HepG2 (cell line): ENCODE measurements around the gene MYD88. TPM values are rescaled to one million over a fixed set of nuclear protein-coding genes. Genes with fewer than 3 reads are reported as not detected.

ENCODE experiments used
- ATAC-seq: fragments of 200-7000 bp; cut with Tn5 transposase; 3 replicates; pipeline ENCODE4 v1.9.1; 2020; ENCODE audit warnings: mild to moderate bottlenecking, moderate library complexity
- BruUV-seq: library from RNA; stranded (reverse); fragments of 400-500 nt; replicated peaks from 2 replicates; lab custom pipeline; 2021; lab: Mats Ljungman, UMichigan
- CTCF ChIA-PET: fragments of 300-600 bp; formaldehyde crosslinking; extraction: SDS; loops from one replicate; lab custom pipeline; 2021; ENCODE audit warnings: low total read pairs, inconsistent platforms, low intra/inter-chr PET ratio; lab: Yijun Ruan, JAX
- POLR2A ChIA-PET: fragments of 350-600 bp; sonication (Branson Sonifier 250); formaldehyde crosslinking; loops from one replicate; lab custom pipeline; 2020; ENCODE audit warnings: antibody characterized with exemption, inconsistent platforms; lab: Yijun Ruan, JAX
- DNase-seq: peaks from one replicate; pipeline ENCODE4 v3.0.0-alpha.2; 2015; ENCODE audit warnings: low spot score
- FAIRE-seq: peaks from 3 replicates; lab custom pipeline; 2011; peaks lifted over from hg19 to GRCh38; lab: Jason Lieb, UNC
- H2AFZ ChIP-seq: one replicate; pipeline ENCODE4 v1.6.1; 2011; ENCODE audit warnings: low read length, inconsistent platforms
- H3K27ac ChIP-seq: fragments of 300-600 bp; 3 replicates; pipeline ENCODE4 v1.8.0; 2011; ENCODE audit warnings: mixed run types, mild to moderate bottlenecking, mixed read lengths, low read length, inconsistent platforms; ENCODE audit not compliant: insufficient read depth; ENCODE audit errors: extremely low read length
- H3K27me3 ChIP-seq, 2 experiments: fragments of 200-600 bp in 1 of 2; 2 replicates in 1 of 2; 3 replicates in 1 of 2; pipeline versions ENCODE4 v1.6.0 to v1.8.0; 2011; ENCODE audit warnings: low read length in 2 of 2, mild to moderate bottlenecking in 2 of 2, moderate library complexity in 2 of 2, inconsistent platforms in 1 of 2; ENCODE audit not compliant: insufficient read depth in 2 of 2, control insufficient read depth in 1 of 2
- H3K36me3 ChIP-seq, 2 experiments: fragments of 200-600 bp in 1 of 2; replicated peaks in 1 of 2; 2 replicates in 1 of 2; 3 replicates in 1 of 2; pipeline versions ENCODE4 v1.5.1 to v1.8.0; 2011; ENCODE audit warnings: low read length in 2 of 2, inconsistent platforms in 1 of 2; ENCODE audit not compliant: insufficient read depth in 2 of 2, control insufficient read depth in 1 of 2
- H3K4me1 ChIP-seq: 2 replicates; pipeline ENCODE4 v1.5.1; 2012; ENCODE audit warnings: low read length, inconsistent platforms; ENCODE audit not compliant: insufficient read depth
- H3K4me2 ChIP-seq: 2 replicates; pipeline ENCODE4 v1.6.0; 2011; ENCODE audit warnings: low read depth, low read length, inconsistent platforms
- H3K4me3 ChIP-seq, 3 experiments: fragments of 200-600 bp in 1 of 3; sonication (generic), shearing (Covaris generic) in 1 of 3; replicated peaks in 1 of 3; 2 replicates each; pipeline ENCODE4 v1.5.1; 2011 to 2016; ENCODE audit warnings: low read length in 3 of 3, inconsistent platforms in 2 of 3, low read depth in 2 of 3, mild to moderate bottlenecking in 2 of 3, control low read depth in 1 of 3, mixed read lengths in 1 of 3; ENCODE audit not compliant: insufficient read depth in 1 of 3
- H3K79me2 ChIP-seq: one replicate; pipeline ENCODE4 v1.6.1; 2011; ENCODE audit warnings: low read length, inconsistent platforms; ENCODE audit not compliant: insufficient read depth
- H3K9ac ChIP-seq: 2 replicates; pipeline ENCODE4 v1.6.0; 2011; ENCODE audit warnings: mild to moderate bottlenecking, low read depth, low read length, inconsistent platforms; ENCODE audit not compliant: insufficient read depth
- H3K9me3 ChIP-seq: 2 replicates; pipeline ENCODE4 v1.5.1; 2012; ENCODE audit warnings: mild to moderate bottlenecking, low read length
- H4K20me1 ChIP-seq: 2 replicates; pipeline ENCODE4 v1.6.0; 2011; ENCODE audit warnings: inconsistent platforms, mild to moderate bottlenecking, low read length, moderate library complexity; ENCODE audit not compliant: insufficient read depth
- AGO2 ChIP-seq: fragments of 200-400 bp; formaldehyde crosslinking; optimal IDR thresholded peaks from 2 replicates; pipeline ENCODE3; 2017; ENCODE audit warnings: mild to moderate bottlenecking, low read depth, low read length, moderate library complexity
- HNF4A ChIP-seq: sonication (generic); formaldehyde crosslinking; IDR thresholded peaks from 2 replicates; pipeline ENCODE4 v1.4.0; 2020; ENCODE audit warnings: missing genetic modification reagents
- SCMH1 ChIP-seq: sonication (generic); formaldehyde crosslinking; IDR thresholded peaks from 2 replicates; pipeline ENCODE4 v1.9.0; 2021; ENCODE audit warnings: missing genetic modification reagents, mild to moderate bottlenecking, borderline replicate concordance
- SOX13 ChIP-seq, 3 experiments: fragments of 450-650 bp in 1 of 3; sonication (generic) in 1 of 3; formaldehyde crosslinking in 1 of 3; IDR thresholded peaks in 2 of 3; conservative IDR thresholded peaks in 1 of 3; 2 replicates each; pipeline versions ENCODE4 v1.5.0 to v1.6.1; 2016 to 2020; ENCODE audit warnings: antibody characterized with exemption in 1 of 3, mild to moderate bottlenecking in 1 of 3, missing compliant biosample characterization in 1 of 3, missing genetic modification reagents in 1 of 3, moderate library complexity in 1 of 3
- SRF ChIP-seq: IDR thresholded peaks from 2 replicates; pipeline ENCODE4 v1.6.1; 2011; ENCODE audit warnings: mild to moderate bottlenecking, low read depth, low read length, moderate library complexity
- ZNF768 ChIP-seq: sonication (generic); formaldehyde crosslinking; IDR thresholded peaks from 2 replicates; pipeline ENCODE4 v1.4.0; 2020; ENCODE audit warnings: missing genetic modification reagents
- ZNF878 ChIP-seq: sonication (generic); formaldehyde crosslinking; IDR thresholded peaks from 2 replicates; pipeline ENCODE4 v1.8.1; 2023; ENCODE audit warnings: mild to moderate bottlenecking, missing genetic modification reagents, moderate library complexity
- WGBS: methylation state at CpG from one replicate; pipeline ENCODE4 v1.1.6; 2017; ENCODE audit warnings: low lambda C conversion rate; 5-methylcytosine and 5-hydroxymethylcytosine counted together
- in situ Hi-C: cut with HindIII; loops from 2 replicates; pipeline ENCODE4 v1.10.0; 2017; ENCODE audit warnings: low pct_unique_long_range_greater_than_20kb; ENCODE audit not compliant: extremely low pct_ligation_motif_present
- intact Hi-C: fragments of 100-400 bp; cut with micrococcal nuclease; formaldehyde crosslinking; loops from one replicate; pipeline ENCODE4 v1.10.0; 2022; ENCODE audit not compliant: unreplicated experiment
- polyA plus RNA-seq, 8 experiments: library from polyadenylated mRNA; depleted of rRNA in 3 of 8; stranded (reverse) in 7 of 8; unstranded in 1 of 8; fragments of >200 nt; fragmentation: Illumina TruSeq in 4 of 8; extraction: Trizol in 4 of 8; gene quantifications; 2 replicates each; pipeline versions ENCODE4 v1.2.1 to v1.2.3, GENCODE V29; 2011 to 2016; ENCODE audit warnings: low read depth in 4 of 8, missing spikeins in 1 of 8, mixed read lengths in 1 of 8; ENCODE audit not compliant: insufficient read depth in 1 of 8
- total RNA-seq, 5 experiments: library from RNA; depleted of rRNA; stranded (reverse); fragments of >200 nt; fragmentation: Illumina TruSeq; extraction: Trizol; gene quantifications; 2 replicates each; pipeline ENCODE4 v1.2.3, GENCODE V29; 2016; ENCODE audit warnings: low read depth in 1 of 5
- TF ChIP-seq, protein P1 (sequence below): sonication (generic); formaldehyde crosslinking; IDR thresholded peaks from 2 replicates; pipeline ENCODE4 v1.8.0; 2023; ENCODE audit warnings: mild to moderate bottlenecking, missing genetic modification reagents
- TF ChIP-seq, protein P2 (sequence below): sonication (generic); formaldehyde crosslinking; IDR thresholded peaks from 2 replicates; pipeline ENCODE4 v1.4.0; 2020; ENCODE audit warnings: missing genetic modification reagents
- TF ChIP-seq, protein P3 (sequence below): sonication (generic); formaldehyde crosslinking; IDR thresholded peaks from 2 replicates; pipeline ENCODE4 v1.8.1; 2023; ENCODE audit warnings: mild to moderate bottlenecking, missing genetic modification reagents

MYD88 gene
- total and polyA plus RNA-seq, 2 of the 13 experiments (the other 11 are each of a cell fraction or from before 2014, with no cell fraction given): 7.6 to 32.7 TPM

DNA sequence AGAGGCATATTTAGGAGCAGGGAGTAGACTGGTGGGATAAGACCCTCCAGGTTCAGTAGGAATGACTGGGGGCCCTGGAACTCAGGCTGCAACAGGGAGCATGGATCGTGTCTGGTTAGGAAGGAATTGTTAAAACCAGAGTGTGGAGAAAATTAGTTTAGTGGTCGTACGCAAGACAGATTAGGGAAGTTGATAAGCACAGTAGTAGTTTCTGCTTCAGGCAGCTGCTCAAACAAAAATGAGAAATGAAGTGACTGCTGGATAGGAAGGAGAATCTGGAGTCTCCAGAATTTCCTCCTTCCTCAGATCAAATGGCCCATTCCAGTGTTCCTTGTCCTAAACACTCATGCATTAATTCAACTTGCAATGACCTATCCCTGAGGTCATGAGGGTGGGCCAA, 11.2 kb downstream of the MYD88 start:
- ATAC-seq: no peak
- TF ChIP-seq ZNF878 (CRISPR knock-in tag): no peak
- no peak for TF ChIP-seq SCMH1
- no peak for TF ChIP-seq SOX13 (IDR thresholded peaks at IDR 0.05)
- no peak for TF ChIP-seq SOX13 (CRISPR knock-in tag; conservative IDR thresholded peaks at IDR 0.05 in 1 of 2, IDR thresholded peaks at IDR 0.05 in 1 of 2)
- TF ChIP-seq ZNF768: no peak
- TF ChIP-seq, protein P1, sequence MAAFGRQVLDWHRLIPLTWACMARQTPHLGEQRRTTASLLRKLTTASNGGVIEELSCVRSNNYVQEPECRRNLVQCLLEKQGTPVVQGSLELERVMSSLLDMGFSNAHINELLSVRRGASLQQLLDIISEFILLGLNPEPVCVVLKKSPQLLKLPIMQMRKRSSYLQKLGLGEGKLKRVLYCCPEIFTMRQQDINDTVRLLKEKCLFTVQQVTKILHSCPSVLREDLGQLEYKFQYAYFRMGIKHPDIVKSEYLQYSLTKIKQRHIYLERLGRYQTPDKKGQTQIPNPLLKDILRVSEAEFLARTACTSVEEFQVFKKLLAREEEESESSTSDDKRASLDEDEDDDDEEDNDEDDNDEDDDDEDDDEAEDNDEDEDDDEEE (CRISPR knock-in tag): no peak
- no peak for TF ChIP-seq SRF
- no peak for TF ChIP-seq AGO2
- no peak for TF ChIP-seq HNF4A (CRISPR knock-in tag)
- TF ChIP-seq, protein P2, sequence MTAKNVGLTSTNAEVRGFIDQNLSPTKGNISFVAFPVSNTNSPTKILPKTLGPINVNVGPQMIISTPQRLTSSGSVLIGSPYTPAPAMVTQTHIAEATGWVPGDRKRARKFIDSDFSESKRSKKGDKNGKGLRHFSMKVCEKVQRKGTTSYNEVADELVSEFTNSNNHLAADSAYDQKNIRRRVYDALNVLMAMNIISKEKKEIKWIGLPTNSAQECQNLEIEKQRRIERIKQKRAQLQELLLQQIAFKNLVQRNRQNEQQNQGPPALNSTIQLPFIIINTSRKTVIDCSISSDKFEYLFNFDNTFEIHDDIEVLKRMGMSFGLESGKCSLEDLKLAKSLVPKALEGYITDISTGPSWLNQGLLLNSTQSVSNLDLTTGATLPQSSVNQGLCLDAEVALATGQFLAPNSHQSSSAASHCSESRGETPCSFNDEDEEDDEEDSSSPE: no peak
- TF ChIP-seq, protein P3, sequence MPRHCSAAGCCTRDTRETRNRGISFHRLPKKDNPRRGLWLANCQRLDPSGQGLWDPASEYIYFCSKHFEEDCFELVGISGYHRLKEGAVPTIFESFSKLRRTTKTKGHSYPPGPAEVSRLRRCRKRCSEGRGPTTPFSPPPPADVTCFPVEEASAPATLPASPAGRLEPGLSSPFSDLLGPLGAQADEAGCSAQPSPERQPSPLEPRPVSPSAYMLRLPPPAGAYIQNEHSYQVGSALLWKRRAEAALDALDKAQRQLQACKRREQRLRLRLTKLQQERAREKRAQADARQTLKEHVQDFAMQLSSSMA (CRISPR knock-in tag): no peak
- Histone ChIP-seq H3K4me3 (no peak overlapping the region), H3K27ac (no peak overlapping the region), H3K9me3 (0 out of 2 replicates have a peak, but pooled peaks cover 9% of the 10 kb centered on the region), H2AFZ (no peak overlapping the region), H3K4me1 (peaks cover 7% of the 10 kb centered on the region; the same call in 1 of the 2 replicates), H3K79me2 (no peaks in the 10 kb centered on the region), H3K27me3 (no peaks in the 10 kb centered on the region), H3K36me3 (no peaks in the 10 kb centered on the region), H3K4me2 (no peak overlapping the region), H4K20me1 (no peaks in the 10 kb centered on the region), H3K9ac (no peak overlapping the region)
- BruUV-seq: no TSS peak
- POLR2A ChIA-PET: interaction anchor here (1.7 kb wide), 1 partner anchor 13 kb away, joined by 4 read pairs; the partner anchor contains the start of gene ACAA1
- intact Hi-C loops: no loop called here
- DNase-seq: no peak
- CTCF ChIA-PET: no interaction called here
- no peak for FAIRE-seq
- WGBS: 40% methylated on average over 3 of the region's 3 CpGs
- in situ Hi-C loops: loop anchor here (25.0 kb wide), 1 partner anchor 313 kb away; the partner anchor contains the start of gene ACVR2B
